Hypothalamus (tissue), 51 donors: ENCODE measurements around the gene SP3.
A peak's percentile ranks its signal among the peaks of the same experiment; 100 is the strongest.

ENCODE experiments used
- DNase-seq, 51 donors: peaks; one replicate each; lab custom pipeline; 2025; lab: John Stamatoyannopoulos, UW

Gene SP3

DNA sequence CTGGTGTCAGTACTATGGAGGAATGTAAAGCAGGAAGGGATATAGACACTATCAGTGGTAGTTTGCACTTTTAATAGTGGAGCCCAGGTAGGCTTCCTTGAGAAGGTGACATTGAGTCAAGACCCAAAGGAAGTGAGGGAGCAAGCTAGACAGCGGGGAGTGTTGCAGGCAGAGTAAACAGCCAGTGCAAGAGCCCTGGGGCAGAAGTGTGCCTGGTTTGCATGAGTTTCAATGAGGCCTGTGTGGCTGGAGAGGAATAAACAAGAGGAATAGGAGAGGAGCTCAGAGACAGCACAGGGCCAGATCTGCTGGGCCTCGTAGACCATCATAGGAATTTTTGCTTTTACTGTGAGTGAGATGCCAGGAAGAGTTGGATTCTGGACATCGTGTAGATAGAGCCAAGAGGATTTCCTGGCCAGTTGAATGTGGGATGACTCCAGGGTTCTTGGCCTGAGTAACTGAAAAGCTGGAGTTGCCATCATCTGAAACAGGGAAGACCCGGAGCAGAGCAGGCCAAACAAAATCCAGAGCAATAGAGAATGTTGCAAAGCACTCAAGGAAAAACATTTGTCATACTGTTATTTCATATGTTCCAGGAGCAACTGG lies 102.5 kb downstream of the SP3 start:
- no peak for DNase-seq

DNA sequence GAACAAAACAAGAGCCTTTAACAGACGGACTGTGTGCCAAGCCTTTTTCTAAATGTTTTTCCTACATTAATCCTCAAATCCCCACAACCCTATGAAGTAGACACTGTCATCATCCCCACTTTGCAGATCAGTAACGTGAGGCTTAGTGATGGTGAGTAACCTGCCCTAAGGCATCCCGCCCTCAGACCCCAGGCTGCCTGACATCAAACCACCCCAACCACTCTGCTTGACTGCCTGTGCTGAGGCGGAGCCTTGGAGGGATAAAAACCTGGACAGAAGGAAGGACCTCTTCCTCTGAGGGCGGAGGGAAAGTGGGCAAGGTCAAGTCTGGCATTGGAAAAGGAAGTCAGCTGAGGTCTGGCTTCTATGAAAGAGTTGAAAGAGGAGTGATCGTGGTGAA lies 104.6 kb downstream of the SP3 start:
- no peak for DNase-seq

DNA sequence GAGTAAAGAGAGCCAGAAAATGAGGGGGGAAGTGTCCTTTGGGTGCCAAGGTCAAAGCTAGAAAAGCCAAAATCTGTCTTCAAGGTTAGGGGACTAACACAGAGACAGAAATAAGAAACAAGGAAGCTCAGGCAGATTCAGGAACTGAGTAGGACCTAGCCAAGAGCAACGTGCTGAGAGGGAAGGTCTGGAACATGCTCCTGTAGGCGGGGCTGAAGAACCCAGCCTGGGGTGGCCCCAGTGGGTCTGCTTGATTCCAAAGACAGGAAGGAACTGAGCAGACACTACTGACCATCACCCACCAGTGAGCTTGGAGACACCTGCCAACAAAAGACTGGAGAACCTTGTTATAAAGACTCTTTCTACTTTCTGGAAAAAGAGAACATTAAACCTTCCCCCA lies 105.1 kb downstream of the SP3 start:
- DNase-seq: peak in 1 of 51 donors; percentile 5

DNA sequence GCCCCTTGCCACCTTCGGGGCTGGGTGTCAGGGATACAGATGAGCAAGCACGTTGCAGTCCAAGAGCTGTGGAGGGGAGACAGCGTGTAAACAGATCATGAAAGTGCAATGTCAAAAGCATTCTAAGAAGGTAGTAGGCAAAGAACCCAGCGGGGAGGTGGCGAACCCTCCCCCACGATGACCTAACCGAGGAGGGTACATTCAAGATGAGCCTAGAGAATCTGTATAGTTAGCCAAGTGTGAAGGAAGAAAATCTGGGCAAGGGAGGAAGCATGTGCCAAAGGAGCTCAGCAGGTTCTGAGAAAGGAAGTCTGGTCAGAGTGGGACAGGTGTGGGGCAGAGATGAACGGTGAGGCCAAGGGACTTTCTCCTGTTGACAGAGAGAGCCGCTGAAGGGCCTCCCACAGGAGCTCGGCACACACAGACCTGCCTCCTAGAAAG lies 106.9 kb downstream of the SP3 start:
- no peak for DNase-seq
